ENCODE results near the gene ZNF316. TPM values are rescaled to one million over a fixed set of nuclear protein-coding genes. Genes with fewer than 3 reads are reported as not detected.

The ZNF316 gene
- total and polyA plus RNA-seq, 2 donors (not counting 1 experiment from before 2014, with no cell fraction given), result 5.1 to 13.0 TPM

DNA sequence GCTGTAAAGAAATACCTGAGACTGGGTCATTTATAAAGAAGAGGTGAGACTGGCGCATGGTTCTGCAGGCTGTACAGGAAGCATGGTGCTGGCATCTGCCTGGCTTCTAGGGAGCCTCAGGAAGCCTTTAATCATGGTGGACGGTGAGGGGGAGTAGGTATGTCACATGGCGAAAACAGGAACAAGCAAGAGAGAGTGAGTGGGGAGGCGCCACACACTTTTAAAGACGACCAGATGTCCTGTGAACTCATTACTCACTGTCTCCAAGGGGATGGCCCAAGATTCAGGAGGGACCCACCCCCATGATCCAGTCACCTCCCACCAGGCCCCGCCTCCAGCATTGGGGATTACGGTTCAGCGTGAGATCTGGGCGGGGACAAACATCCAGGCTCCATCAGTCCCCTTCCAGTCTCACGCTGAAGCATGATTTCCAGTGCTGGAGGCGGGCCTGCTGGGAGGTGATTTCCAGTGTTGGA, 3.2 kb downstream of the ZNF316 start:
- no peak overlapping the region for H3K4me2 ChIP-seq (ENCODE audit: extremely low read depth, insufficient read depth, low read length)
- no peaks in the 10 kb centered on the region for H4K20me1 ChIP-seq (ENCODE audit: control insufficient read depth, extremely low read depth, insufficient read depth, low read length)
- H3K9ac ChIP-seq (ENCODE audit: insufficient read depth, low read length), result no peak overlapping the region
- TF ChIP-seq CTCF (conservative IDR thresholded peaks at IDR 0.05 in 1 of 2, IDR thresholded peaks at IDR 0.05 in 1 of 2; ENCODE audit: low read depth in 1 of 2, low read length in 2 of 2), result no peak
- TF ChIP-seq EZH2 (IDR thresholded peaks at IDR 0.05; ENCODE audit: low read length, missing control alignments), result no peak
- H3K79me2 ChIP-seq (ENCODE audit: control insufficient read depth, insufficient read depth, low read length), result peaks cover 25% of the 10 kb centered on the region
- no peak overlapping the region for H2AFZ ChIP-seq (ENCODE audit: low read length)
- H3K36me3 ChIP-seq (ENCODE audit: control insufficient read depth, insufficient read depth, low read length), result peaks cover 12% of the 10 kb centered on the region
- peak; percentile 23 to 29 for DNase-seq (ENCODE audit: low read depth in 2 of 2)
- no peaks in the 10 kb centered on the region for H3K27me3 ChIP-seq (ENCODE audit: control insufficient read depth, insufficient read depth, low read length)
- no peaks in the 10 kb centered on the region for H3K9me3 ChIP-seq (ENCODE audit: control insufficient read depth, insufficient read depth, low read depth, low read length)
- no peak overlapping the region for H3K4me3 ChIP-seq (replicated peaks in 1 of 4; ENCODE audit: control extremely low read depth in 1 of 4, insufficient read depth in 1 of 4, low read depth in 3 of 4, low read length in 4 of 4)
- H3K27ac ChIP-seq (ENCODE audit: insufficient read depth, low read length), result no peak overlapping the region
- H3K4me1 ChIP-seq (ENCODE audit: control insufficient read depth, extremely low read depth, insufficient read depth, low read length), result no peaks in the 10 kb centered on the region

GRCh38 chr7:6641305-6642035, 4.4 kb downstream of the ZNF316 start:
- no peaks in the 10 kb centered on the region for H3K27me3 ChIP-seq (ENCODE audit: control insufficient read depth, insufficient read depth, low read length)
- no peaks in the 10 kb centered on the region for H3K4me1 ChIP-seq (ENCODE audit: control insufficient read depth, extremely low read depth, insufficient read depth, low read length)
- H3K9ac ChIP-seq (ENCODE audit: insufficient read depth, low read length), result no peak overlapping the region
- H2AFZ ChIP-seq (ENCODE audit: low read length), result no peak overlapping the region
- DNase-seq (ENCODE audit: low read depth in 2 of 2), result no peak
- no peak overlapping the region for H3K4me2 ChIP-seq (ENCODE audit: extremely low read depth, insufficient read depth, low read length)
- TF ChIP-seq CTCF (conservative IDR thresholded peaks at IDR 0.05 in 1 of 2, IDR thresholded peaks at IDR 0.05 in 1 of 2; ENCODE audit: low read depth in 1 of 2, low read length in 2 of 2) (no peak), EZH2 (IDR thresholded peaks at IDR 0.05; ENCODE audit: low read length, missing control alignments) (no peak)
- no peaks in the 10 kb centered on the region for H4K20me1 ChIP-seq (ENCODE audit: control insufficient read depth, extremely low read depth, insufficient read depth, low read length)
- no peaks in the 10 kb centered on the region for H3K9me3 ChIP-seq (ENCODE audit: control insufficient read depth, insufficient read depth, low read depth, low read length)
- peaks cover 14% of the 10 kb centered on the region for H3K36me3 ChIP-seq (ENCODE audit: control insufficient read depth, insufficient read depth, low read length)
- H3K79me2 ChIP-seq (ENCODE audit: control insufficient read depth, insufficient read depth, low read length), result peaks cover 25% of the 10 kb centered on the region
- no peak overlapping the region for H3K4me3 ChIP-seq (replicated peaks in 1 of 4; ENCODE audit: control extremely low read depth in 1 of 4, insufficient read depth in 1 of 4, low read depth in 3 of 4, low read length in 4 of 4)
- no peak overlapping the region for H3K27ac ChIP-seq (ENCODE audit: insufficient read depth, low read length)

DNA sequence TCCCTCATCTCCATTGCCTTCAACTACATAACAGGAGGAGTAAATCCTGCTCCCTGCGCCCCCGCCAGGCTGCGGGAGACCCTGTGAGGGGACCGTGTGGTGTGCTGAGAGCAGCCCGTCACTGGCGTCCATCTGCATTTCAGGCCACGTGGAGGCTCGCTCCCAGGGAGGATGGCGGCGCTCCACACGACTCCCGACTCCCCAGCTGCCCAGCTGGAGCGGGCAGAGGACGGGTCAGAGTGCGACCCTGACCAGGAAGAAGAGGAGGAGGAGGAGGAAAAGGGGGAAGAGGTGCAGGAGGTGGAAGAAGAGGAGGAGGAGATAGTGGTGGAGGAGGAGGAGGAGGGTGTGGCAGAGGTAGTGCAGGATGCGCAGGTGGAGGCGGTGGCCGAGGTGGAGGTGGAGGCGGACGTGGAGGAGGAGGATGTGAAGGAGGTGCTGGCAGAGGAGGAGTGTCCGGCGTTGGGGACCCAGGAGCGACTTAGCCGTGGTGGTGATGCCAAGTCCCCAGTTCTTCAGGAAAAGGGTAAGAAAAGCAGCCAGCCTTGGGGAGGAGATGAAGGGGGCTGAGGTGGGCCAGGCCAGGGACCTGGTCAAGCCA, 5.2 kb downstream of the ZNF316 start:
- H3K27me3 ChIP-seq (ENCODE audit: control insufficient read depth, insufficient read depth, low read length), result no peaks in the 10 kb centered on the region
- no peaks in the 10 kb centered on the region for H4K20me1 ChIP-seq (ENCODE audit: control insufficient read depth, extremely low read depth, insufficient read depth, low read length)
- no peak overlapping the region for H3K9ac ChIP-seq (ENCODE audit: insufficient read depth, low read length)
- DNase-seq (ENCODE audit: low read depth in 2 of 2), result no peak
- H3K4me2 ChIP-seq (ENCODE audit: extremely low read depth, insufficient read depth, low read length), result no peak overlapping the region
- no peaks in the 10 kb centered on the region for H3K9me3 ChIP-seq (ENCODE audit: control insufficient read depth, insufficient read depth, low read depth, low read length)
- TF ChIP-seq EZH2 (IDR thresholded peaks at IDR 0.05; ENCODE audit: low read length, missing control alignments) (no peak), CTCF (conservative IDR thresholded peaks at IDR 0.05 in 1 of 2, IDR thresholded peaks at IDR 0.05 in 1 of 2; ENCODE audit: low read depth in 1 of 2, low read length in 2 of 2) (no peak)
- H3K4me1 ChIP-seq (ENCODE audit: control insufficient read depth, extremely low read depth, insufficient read depth, low read length), result no peaks in the 10 kb centered on the region
- peaks cover 25% of the 10 kb centered on the region for H3K79me2 ChIP-seq (ENCODE audit: control insufficient read depth, insufficient read depth, low read length)
- no peak overlapping the region for H3K27ac ChIP-seq (ENCODE audit: insufficient read depth, low read length)
- peaks cover 14% of the 10 kb centered on the region for H3K36me3 ChIP-seq (ENCODE audit: control insufficient read depth, insufficient read depth, low read length)
- H3K4me3 ChIP-seq (replicated peaks in 1 of 4; ENCODE audit: control extremely low read depth in 1 of 4, insufficient read depth in 1 of 4, low read depth in 3 of 4, low read length in 4 of 4), result no peak overlapping the region
- no peak overlapping the region for H2AFZ ChIP-seq (ENCODE audit: low read length)

Data from fibroblast of lung (primary cell).